GM12892 (cell line): Measurements from ENCODE around the gene TMPRSS5.

Experiments used
- POLR2A ChIP-seq: IDR thresholded peaks from 2 replicates; pipeline ENCODE4 v1.6.1; 2011; ENCODE audit warnings: low read depth, low read length, control low read depth
- POLR2AphosphoS5 ChIP-seq: IDR thresholded peaks from 2 replicates; pipeline ENCODE4 v1.6.1; 2011; ENCODE audit warnings: low read depth, low read length, control low read depth
- TAF1 ChIP-seq: IDR thresholded peaks from 2 replicates; pipeline ENCODE4 v1.6.1; 2011; ENCODE audit warnings: low read depth, mild to moderate bottlenecking, control low read depth, low read length, borderline replicate concordance

GRCh38 chr11:113675565-113675964 is 30.5 kb downstream of the TMPRSS5 start:
- TF ChIP-seq TAF1 = no peak
- TF ChIP-seq POLR2AphosphoS5 = no peak
- no peak for TF ChIP-seq POLR2A
